GM23248 (cell line): ENCODE measurements around the gene NOL3. TPM values are rescaled to one million over a fixed set of nuclear protein-coding genes. Genes with fewer than 3 reads are reported as not detected.

Experiments used
- DNase-seq: peaks from one replicate; pipeline ENCODE4 v3.0.0-alpha.2; 2015
- H2AFZ ChIP-seq: fragments of 200-600 bp; sonication (generic); 2 replicates; pipeline ENCODE4 v1.6.1; 2016; ENCODE audit warnings: antibody characterized with exemption
- H3F3A ChIP-seq: fragments of 200-600 bp; sonication (generic); 2 replicates; pipeline ENCODE4 v1.6.1; 2016; ENCODE audit warnings: mild to moderate bottlenecking, antibody characterized with exemption, mixed run types; ENCODE audit not compliant: insufficient read depth
- H3K27ac ChIP-seq: fragments of 200-600 bp; sonication (generic); 2 replicates; pipeline ENCODE4 v1.5.1; 2016; ENCODE audit warnings: mild to moderate bottlenecking
- H3K27me3 ChIP-seq: fragments of 200-600 bp; sonication (generic); replicated peaks from 2 replicates; pipeline ENCODE4 v1.6.1; 2016; ENCODE audit warnings: mild to moderate bottlenecking; ENCODE audit not compliant: insufficient read depth
- H3K36me3 ChIP-seq: fragments of 200-600 bp; sonication (generic); 2 replicates; pipeline ENCODE4 v1.6.1; 2016; ENCODE audit warnings: low read depth, mild to moderate bottlenecking
- H3K4me1 ChIP-seq: fragments of 200-600 bp; sonication (generic); 2 replicates; pipeline ENCODE4 v1.6.1; 2016; ENCODE audit warnings: mild to moderate bottlenecking; ENCODE audit not compliant: insufficient read depth
- H3K4me2 ChIP-seq: fragments of 200-600 bp; sonication (generic); one replicate; pipeline ENCODE4 v1.6.1; 2016; ENCODE audit warnings: mild to moderate bottlenecking; ENCODE audit not compliant: unreplicated experiment
- H3K4me3 ChIP-seq: fragments of 200-600 bp; sonication (generic); 2 replicates; pipeline ENCODE4 v1.5.1; 2016; ENCODE audit warnings: mild to moderate bottlenecking
- H3K79me2 ChIP-seq: fragments of 200-600 bp; sonication (generic); 2 replicates; pipeline ENCODE4 v1.6.1; 2016; ENCODE audit warnings: mild to moderate bottlenecking; ENCODE audit not compliant: insufficient read depth
- H3K9ac ChIP-seq: fragments of 200-600 bp; sonication (generic); 2 replicates; pipeline ENCODE4 v1.6.1; 2016; ENCODE audit warnings: mild to moderate bottlenecking
- H3K9me2 ChIP-seq: fragments of 200-600 bp; sonication (generic); 2 replicates; pipeline ENCODE4 v1.6.1; 2016; ENCODE audit warnings: mixed run types, mild to moderate bottlenecking, moderate library complexity; ENCODE audit not compliant: insufficient read depth
- H3K9me3 ChIP-seq: fragments of 200-600 bp; sonication (generic); one replicate; pipeline ENCODE4 v1.6.1; 2017; ENCODE audit warnings: low read depth
- H4K20me1 ChIP-seq: fragments of 200-600 bp; sonication (generic); 2 replicates; pipeline ENCODE4 v1.6.0; 2016; ENCODE audit not compliant: insufficient read depth
- EZH2 ChIP-seq: fragments of 200-600 bp; sonication (generic); IDR thresholded peaks from 2 replicates; pipeline ENCODE4 v1.6.1; 2018; ENCODE audit warnings: antibody characterized with exemption, mild to moderate bottlenecking; ENCODE audit not compliant: insufficient read depth, poor library complexity, severe bottlenecking
- EZH2phosphoT487 ChIP-seq: fragments of 200-600 bp; sonication (generic); IDR thresholded peaks from 2 replicates; pipeline ENCODE4 v1.6.1; 2018; ENCODE audit warnings: antibody characterized with exemption, moderate library complexity, mild to moderate bottlenecking, low read depth; ENCODE audit not compliant: insufficient read depth
- WGBS, 2 experiments: methylation state at CpG; one replicate each; pipeline ENCODE4 v1.1.6; 2015 to 2017; ENCODE audit warnings: low lambda C conversion rate in 2 of 2, low coverage in 1 of 2; ENCODE audit errors: missing lambda C conversion rate in 2 of 2; 5-methylcytosine and 5-hydroxymethylcytosine counted together
- in situ Hi-C: fragments of 300-500 bp; cut with MboI; formaldehyde crosslinking; loops from 2 replicates; pipeline ENCODE4 v1.15.0; 2020
- polyA plus RNA-seq: library from polyadenylated mRNA; unstranded; fragments of >200 nt; fragmentation: Nextera tagmentation; extraction: Ambion mirVana; gene quantifications from 2 replicates; pipeline ENCODE4 v1.2.1, GENCODE V29; 2016
- total RNA-seq: library from RNA; depleted of rRNA; stranded (reverse); fragments of >200 nt; shearing (Covaris generic); gene quantifications from 2 replicates; pipeline ENCODE4 v1.2.3, GENCODE V29; 2014

The NOL3 gene
- total and polyA plus RNA-seq, 2 experiments from 2014 or later, result 20.3 to 31.0 TPM

GRCh38 chr16:67155295-67156142 lies 14.8 kb upstream of the NOL3 start:
- Histone ChIP-seq H3K4me1 (0 out of 2 replicates have a peak, but pooled peaks cover 5% of the 10 kb centered on the region), H3K9me3 (no peaks in the 10 kb centered on the region), H3K79me2 (0 out of 2 replicates have a peak, but pooled peaks cover 4% of the 10 kb centered on the region), H3K27ac (no peak overlapping the region), H3K9me2 (no peaks in the 10 kb centered on the region), H4K20me1 (no peaks in the 10 kb centered on the region), H3K4me2 (peak overlapping the region; percentile 73), H3K27me3 (no peaks in the 10 kb centered on the region), H2AFZ (no peak overlapping the region), H3F3A (peaks cover 16% of the 10 kb centered on the region; the same call in 1 of the 2 replicates), H3K9ac (no peak overlapping the region), H3K4me3 (peak overlapping the region; percentile 50), H3K36me3 (no peaks in the 10 kb centered on the region)
- in situ Hi-C loops, result loop anchor here (25.0 kb wide), 1 partner anchor 193 kb away; the partner anchor contains the start of gene CES3
- 14% methylated on average over 72 to 74 of the region's 74 CpGs for WGBS, 2 experiments
- peak; percentile 90 for DNase-seq
- TF ChIP-seq EZH2 (no peak), EZH2phosphoT487 (no peak)

DNA sequence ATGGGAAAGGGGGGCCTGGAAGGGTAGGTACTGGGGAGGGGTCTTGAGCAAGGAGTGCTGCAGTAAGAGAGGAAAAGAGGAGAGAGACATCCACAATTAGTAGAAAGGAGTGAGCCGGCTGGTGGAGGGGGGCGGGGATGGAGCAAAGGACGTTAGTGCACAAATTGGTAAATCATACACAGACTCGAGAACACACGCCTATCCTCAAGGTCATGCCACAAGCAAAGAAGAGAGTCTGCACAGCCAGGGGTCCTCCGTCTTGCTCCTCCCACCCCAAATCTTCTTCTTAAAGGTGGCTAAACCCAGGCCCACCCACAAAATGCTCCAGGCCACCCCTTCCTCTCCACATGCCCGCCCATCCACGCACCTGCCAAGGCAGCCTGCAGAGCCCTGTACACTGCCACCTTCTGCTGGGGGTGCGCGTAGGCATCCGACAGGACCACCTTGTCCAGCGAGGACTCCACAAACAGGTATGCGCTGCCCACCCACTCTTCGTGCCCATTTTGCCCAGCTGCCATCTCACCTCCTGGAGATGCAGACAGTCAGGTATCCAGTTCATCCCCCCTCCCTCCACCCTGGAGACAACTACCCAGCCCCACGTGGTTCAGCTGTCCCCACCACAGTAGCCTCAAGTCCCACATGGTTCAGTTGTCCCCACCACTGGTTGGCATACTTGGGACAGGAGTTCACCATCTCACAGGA lies 14.0 kb upstream of the NOL3 start:
- Histone ChIP-seq H3K9me2 (no peaks in the 10 kb centered on the region), H3K4me2 (no peak overlapping the region), H2AFZ (no peak overlapping the region), H3K9ac (no peak overlapping the region), H3K9me3 (no peaks in the 10 kb centered on the region), H3K4me1 (0 out of 2 replicates have a peak, but pooled peaks cover 4% of the 10 kb centered on the region), H3F3A (peaks cover 14% of the 10 kb centered on the region; the same call in 1 of the 2 replicates), H3K27me3 (no peaks in the 10 kb centered on the region), H3K4me3 (no peak overlapping the region), H3K36me3 (no peaks in the 10 kb centered on the region), H3K79me2 (0 out of 2 replicates have a peak, but pooled peaks cover 4% of the 10 kb centered on the region), H4K20me1 (no peaks in the 10 kb centered on the region), H3K27ac (no peak overlapping the region)
- in situ Hi-C loops, result loop anchor here (25.0 kb wide), 1 partner anchor 194 kb away; the partner anchor contains the start of gene CES3
- 62 to 65% methylated on average over 14 to 15 of the region's 15 CpGs for WGBS, 2 experiments
- TF ChIP-seq EZH2phosphoT487, result no peak
- no peak for TF ChIP-seq EZH2
- no peak for DNase-seq

DNA sequence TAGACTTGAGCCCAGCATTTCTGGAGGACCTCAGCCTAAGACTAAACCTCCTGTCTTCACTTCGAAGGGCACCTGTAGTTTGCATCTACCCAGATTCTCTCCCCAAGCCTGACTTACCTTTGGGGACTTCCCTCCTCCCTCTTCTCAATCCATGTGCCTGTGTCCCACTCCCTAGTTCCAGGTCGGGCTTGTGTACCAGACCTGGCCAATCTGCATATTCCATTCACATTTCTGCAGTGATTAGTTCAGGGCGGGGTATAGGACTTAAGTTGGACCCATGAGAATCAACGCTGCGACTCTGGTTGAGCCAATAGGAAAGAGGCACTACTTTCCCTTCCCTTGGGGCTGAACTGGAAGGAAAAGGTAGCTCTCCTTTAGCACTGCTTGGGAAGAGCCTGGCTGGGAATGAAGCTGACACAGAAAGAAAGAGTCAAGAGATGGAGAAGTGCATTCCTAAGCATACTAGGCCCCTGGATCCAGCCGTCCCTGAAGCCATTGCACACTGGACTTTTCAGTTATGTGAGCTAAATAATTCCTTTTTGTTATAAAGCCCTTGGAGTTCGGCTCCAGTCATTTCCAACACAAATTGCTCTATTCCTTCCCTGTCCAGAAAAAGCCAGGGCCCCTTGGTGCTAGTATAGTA lies 13.1 kb upstream of the NOL3 start:
- no peaks in the 10 kb centered on the region for H3K9me3 ChIP-seq
- TF ChIP-seq EZH2, result no peak
- TF ChIP-seq EZH2phosphoT487, result no peak
- no peak for DNase-seq
- H3K9me2 ChIP-seq, result no peaks in the 10 kb centered on the region
- no peak overlapping the region for H3K9ac ChIP-seq
- H2AFZ ChIP-seq, result no peak overlapping the region
- H3K27ac ChIP-seq, result no peak overlapping the region
- no peaks in the 10 kb centered on the region for H3K36me3 ChIP-seq
- no peaks in the 10 kb centered on the region for H4K20me1 ChIP-seq
- peaks cover 7% of the 10 kb centered on the region; the same call in 1 of the 2 replicates for H3F3A ChIP-seq
- in situ Hi-C loops, result loop anchor here (25.0 kb wide), 1 partner anchor 195 kb away; the partner anchor contains the start of gene CES3
- no peaks in the 10 kb centered on the region for H3K4me1 ChIP-seq
- no peaks in the 10 kb centered on the region for H3K27me3 ChIP-seq
- H3K4me3 ChIP-seq, result no peak overlapping the region
- no peak overlapping the region for H3K4me2 ChIP-seq
- 56 to 59% methylated on average over 7 of the region's 7 CpGs for WGBS, 2 experiments
- 0 out of 2 replicates have a peak, but pooled peaks cover 4% of the 10 kb centered on the region for H3K79me2 ChIP-seq
